ENCODE measurements around the gene TNK1. TPM values are rescaled to one million over a fixed set of nuclear protein-coding genes. Genes with fewer than 3 reads are reported as not detected.

TNK1 gene
- total and polyA plus RNA-seq, 12 donors, result 1.1 to 4.4 (median 2.1) TPM

- WGBS, 2 donors, result 76 to 84% methylated on average over 37 to 42 of the region's 42 CpGs
- peak overlapping the region in 8 of 10 donors; percentile 89 to 98 (median 95) for H3K27ac ChIP-seq
- H3K27me3 ChIP-seq, result no peaks in the 10 kb centered on the region
- H3K9me3 ChIP-seq, result no peaks in the 10 kb centered on the region
- intact Hi-C loops (cut with DNase I), result loop anchor here in 4 of 10 donors (5.0 kb wide), 2 partner anchors 36 to 41 kb away; partner anchors contain the start of genes KCTD11 (in 2 of the 4) and TMEM95 (in 2 of the 4)
- no peak for TF ChIP-seq CTCF (IDR thresholded peaks at IDR 0.05)
- DNase-seq (no peak), ATAC-seq (no peak)
- H3K4me1 ChIP-seq, result peaks cover 0 to 34% (median 22%) of the 10 kb centered on the region in 9 donors
- H3K4me3 ChIP-seq, result peak overlapping the region in 9 of 10 donors; percentile 77 to 98 (median 91)
- H3K36me3 ChIP-seq, result peaks cover 0 to 49% (median 10%) of the 10 kb centered on the region in 9 donors
Observed at GRCh38 chr17:7392696-7393612, 12.1 kb downstream of the TNK1 start.

- no peaks in the 10 kb centered on the region for H3K9me3 ChIP-seq
- DNase-seq (no peak), ATAC-seq (peak; percentile 6 to 50 (median 30))
- peak overlapping the region; percentile 59 to 98 (median 90) for H3K4me3 ChIP-seq
- peak in 1 of 9 donors; percentile 14 for TF ChIP-seq CTCF (IDR thresholded peaks at IDR 0.05)
- H3K4me1 ChIP-seq, result peaks cover 0 to 34% (median 22%) of the 10 kb centered on the region in 9 donors
- H3K36me3 ChIP-seq, result peaks cover 0 to 40% (median 10%) of the 10 kb centered on the region in 9 donors
- WGBS, 2 donors, result 8% methylated on average over 43 to 48 of the region's 48 CpGs
- H3K27me3 ChIP-seq, result no peaks in the 10 kb centered on the region
- intact Hi-C loops (cut with DNase I), result loop anchor here in 6 of 10 donors (1.0 to 5.0 kb wide), 5 partner anchors 10 to 43 kb away; partner anchors contain the start of genes KCTD11 (in 2 of the 6), TMEM95 (in 2 of the 6) and TMEM256 (in 1 of the 6)
- peak overlapping the region; percentile 88 to 98 (median 95) for H3K27ac ChIP-seq
Observed at GRCh38 chr17:7393613-7394451, 12.9 kb downstream of the TNK1 start.

GRCh38 chr17:7394452-7395191, 13.7 kb downstream of the TNK1 start, which contains the start of gene PLSCR3:
PLSCR3 (minus strand) TSS chr17:7394525; CDS start chr17:7394110, 415 bp downstream.
- 1% methylated on average over 65 to 71 of the region's 71 CpGs for WGBS, 2 donors
- Histone ChIP-seq H3K27ac (peak within 1 kb of the TSS; percentile 88 to 98 (median 95)), H3K36me3 (peaks cover 0 to 32% (median 4%) of the 10 kb centered on the region in 9 donors), H3K4me1 (peaks cover 0 to 34% (median 22%) of the 10 kb centered on the region in 9 donors), H3K27me3 (no peaks in the 10 kb centered on the region), H3K4me3 (peak within 1 kb of the TSS; percentile 59 to 98 (median 90)), H3K9me3 (no peaks in the 10 kb centered on the region)
- ATAC-seq (peak; percentile 92 to 96 (median 95)), DNase-seq (peak; percentile 89 to 91)
- TF ChIP-seq CTCF (IDR thresholded peaks at IDR 0.05), result peak in 7 of 9 donors; percentile 18 to 39 (median 29)
- intact Hi-C loops (cut with DNase I), result loop anchor here in 6 of 10 donors (1.0 to 5.0 kb wide), 5 partner anchors 10 to 44 kb away; partner anchors contain the start of genes KCTD11 (in 2 of the 6), TMEM95 (in 2 of the 6) and TMEM256 (in 1 of the 6)
